ENCODE data around the gene IL23R.

IL23R gene

GRCh38 chr1:67304023-67304422 is 137.8 kb downstream of the IL23R start:
- DNase-seq (ENCODE audit: low read depth, low spot score) = no peak

GRCh38 chr1:67306547-67306946 is 140.3 kb downstream of the IL23R start:
- DNase-seq (ENCODE audit: low read depth, low spot score) = no peak

DNA sequence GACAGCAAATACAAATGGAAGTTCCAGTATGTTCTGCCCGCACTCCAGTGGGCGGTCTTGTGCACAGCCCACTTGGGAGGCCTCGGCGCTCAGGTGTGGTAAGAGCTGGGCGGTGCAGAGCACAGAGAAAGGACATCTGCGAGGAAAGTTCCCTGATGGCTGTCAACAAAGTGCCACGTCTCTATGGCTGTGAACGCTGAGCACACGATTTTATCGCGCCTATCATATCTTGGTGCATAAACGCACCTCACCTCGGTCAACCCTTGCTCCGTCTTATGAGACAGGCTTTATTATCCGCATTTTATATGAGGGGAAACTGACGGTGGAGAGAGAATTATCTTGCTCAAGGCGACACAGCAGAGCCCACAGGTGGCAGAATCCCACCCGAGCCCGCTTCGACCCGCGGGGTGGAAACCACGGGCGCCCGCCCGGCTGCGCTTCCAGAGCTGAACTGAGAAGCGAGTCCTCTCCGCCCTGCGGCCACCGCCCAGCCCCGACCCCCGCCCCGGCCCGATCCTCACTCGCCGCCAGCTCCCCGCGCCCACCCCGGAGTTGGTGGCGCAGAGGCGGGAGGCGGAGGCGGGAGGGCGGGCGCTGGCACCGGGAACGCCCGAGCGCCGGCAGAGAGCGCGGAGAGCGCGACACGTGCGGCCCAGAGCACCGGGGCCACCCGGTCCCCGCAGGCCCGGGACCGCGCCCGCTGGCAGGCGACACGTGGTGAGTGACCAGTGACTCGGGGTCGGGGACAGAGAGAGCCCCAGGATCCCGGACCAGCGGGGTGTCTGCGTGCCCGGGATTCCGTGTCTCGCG is 141.2 kb downstream of the IL23R start, which contains the start of gene IL12RB2:
IL12RB2 (plus strand) TSS at position 623 of the 810 bp plus-strand sequence. CDS start 12,496 bp downstream, outside the sequence.
- peak; percentile 39 for DNase-seq (ENCODE audit: low read depth, low spot score)

DNA sequence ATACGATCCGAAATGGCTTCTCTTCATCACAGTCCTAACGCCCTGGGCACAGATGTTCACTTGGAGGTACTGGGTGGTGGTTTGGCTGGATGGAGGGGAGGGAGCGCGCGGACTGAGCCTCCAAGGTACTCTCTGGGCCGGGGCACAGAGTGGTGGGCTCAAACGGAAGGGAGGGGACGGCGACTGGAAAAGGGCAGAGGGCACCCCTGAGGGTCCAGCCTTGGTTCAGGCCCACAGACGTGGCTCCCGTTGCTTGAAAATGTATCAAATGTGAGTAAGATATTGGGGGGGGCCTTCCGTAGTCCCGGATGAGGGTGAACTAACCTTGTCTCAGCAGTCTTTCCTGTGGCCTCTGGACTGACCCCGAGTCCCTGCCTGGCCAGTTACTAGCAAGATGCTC is 141.9 kb downstream of the IL23R start:
- no peak for DNase-seq (ENCODE audit: low read depth, low spot score)
